Ishikawa (cell line): ENCODE measurements around the gene RPS21.

ENCODE experiments used
- CEBPB ChIP-seq: IDR thresholded peaks from 2 replicates; pipeline ENCODE4 v1.6.1; 2012
- CREB1 ChIP-seq: IDR thresholded peaks from 2 replicates; pipeline ENCODE4 v1.6.1; 2012; ENCODE audit warnings: low read depth
- EGR1 ChIP-seq: IDR thresholded peaks from 2 replicates; pipeline ENCODE4 v1.6.1; 2012
- EP300 ChIP-seq: IDR thresholded peaks from 2 replicates; pipeline ENCODE4 v1.6.1; 2012; ENCODE audit warnings: borderline replicate concordance
- FOXM1 ChIP-seq: IDR thresholded peaks from 2 replicates; pipeline ENCODE4 v1.6.1; 2012; ENCODE audit warnings: low read depth, borderline replicate concordance
- NFIC ChIP-seq: IDR thresholded peaks from 2 replicates; pipeline ENCODE4 v1.6.1; 2012
- RAD21 ChIP-seq: IDR thresholded peaks from 2 replicates; pipeline ENCODE4 v1.6.1; 2012; ENCODE audit warnings: low read depth
- TAF1 ChIP-seq: IDR thresholded peaks from 2 replicates; pipeline ENCODE4 v1.6.1; 2012; ENCODE audit warnings: low read depth, mild to moderate bottlenecking
- TCF12 ChIP-seq: IDR thresholded peaks from 2 replicates; pipeline ENCODE4 v1.6.1; 2012; ENCODE audit warnings: low read depth
- TEAD4 ChIP-seq: IDR thresholded peaks from 2 replicates; pipeline ENCODE4 v1.6.1; 2012
- YY1 ChIP-seq: IDR thresholded peaks from 2 replicates; pipeline ENCODE4 v1.6.1; 2012; ENCODE audit warnings: low read depth
- ZBTB7A ChIP-seq: IDR thresholded peaks from 2 replicates; pipeline ENCODE4 v1.6.1; 2012; ENCODE audit warnings: low read depth
- TF ChIP-seq, protein P1 (sequence below): IDR thresholded peaks from 2 replicates; pipeline ENCODE4 v1.6.1; 2012
- TF ChIP-seq, protein P2 (sequence below): IDR thresholded peaks from 2 replicates; pipeline ENCODE4 v1.6.1; 2012; ENCODE audit warnings: low read depth, mild to moderate bottlenecking
- TF ChIP-seq, protein P3 (sequence below): IDR thresholded peaks from 2 replicates; pipeline ENCODE4 v1.6.1; 2012

RPS21 gene

DNA sequence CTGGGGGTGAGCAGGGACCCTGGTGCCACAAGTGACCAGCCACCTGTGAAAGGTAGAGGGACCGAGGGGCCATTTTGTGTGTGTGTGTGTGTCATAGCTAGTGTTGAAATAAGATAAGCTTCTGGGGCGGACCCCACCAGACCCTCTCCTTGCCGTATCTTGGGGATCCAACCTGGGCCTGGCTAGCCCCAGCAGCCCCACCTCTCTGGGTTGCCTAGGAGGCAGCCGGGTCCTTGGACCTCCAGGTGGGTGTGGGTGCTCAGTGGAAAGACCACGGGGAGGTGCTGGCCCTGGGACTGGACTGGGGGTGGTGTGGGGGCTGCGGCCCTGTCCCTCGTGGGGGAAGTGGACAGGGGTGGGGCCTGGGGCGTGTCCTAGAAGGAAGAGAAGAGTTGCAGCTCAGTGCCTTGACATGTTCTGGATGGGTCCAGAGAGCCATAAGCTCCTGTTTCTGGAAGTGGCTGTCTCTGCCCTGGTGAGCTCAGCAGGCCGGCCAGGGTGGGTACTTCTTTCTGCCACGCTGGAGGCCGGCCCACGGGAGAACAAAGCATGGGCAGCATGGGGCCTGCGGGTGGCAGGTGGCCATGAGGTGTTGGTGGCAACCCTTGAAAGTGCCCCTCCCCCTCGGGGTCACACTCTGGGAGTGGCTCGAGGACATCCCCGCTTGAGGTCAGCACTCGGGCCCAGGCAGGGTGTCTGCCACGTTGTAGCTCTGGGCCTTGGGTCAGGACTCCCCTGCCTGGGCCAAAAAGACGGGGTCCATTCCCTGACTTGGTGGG is 32.0 kb downstream of the RPS21 start:
- TF ChIP-seq CEBPB (no peak), ZBTB7A (no peak; the same call in 1 of the 2 replicates), TAF1 (no peak), TCF12 (no peak), EGR1 (no peak), RAD21 (no peak), NFIC (no peak), YY1 (no peak), TEAD4 (no peak)
- TF ChIP-seq, protein P1, sequence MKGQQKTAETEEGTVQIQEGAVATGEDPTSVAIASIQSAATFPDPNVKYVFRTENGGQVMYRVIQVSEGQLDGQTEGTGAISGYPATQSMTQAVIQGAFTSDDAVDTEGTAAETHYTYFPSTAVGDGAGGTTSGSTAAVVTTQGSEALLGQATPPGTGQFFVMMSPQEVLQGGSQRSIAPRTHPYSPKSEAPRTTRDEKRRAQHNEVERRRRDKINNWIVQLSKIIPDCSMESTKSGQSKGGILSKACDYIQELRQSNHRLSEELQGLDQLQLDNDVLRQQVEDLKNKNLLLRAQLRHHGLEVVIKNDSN: no peak
- TF ChIP-seq, protein P2, sequence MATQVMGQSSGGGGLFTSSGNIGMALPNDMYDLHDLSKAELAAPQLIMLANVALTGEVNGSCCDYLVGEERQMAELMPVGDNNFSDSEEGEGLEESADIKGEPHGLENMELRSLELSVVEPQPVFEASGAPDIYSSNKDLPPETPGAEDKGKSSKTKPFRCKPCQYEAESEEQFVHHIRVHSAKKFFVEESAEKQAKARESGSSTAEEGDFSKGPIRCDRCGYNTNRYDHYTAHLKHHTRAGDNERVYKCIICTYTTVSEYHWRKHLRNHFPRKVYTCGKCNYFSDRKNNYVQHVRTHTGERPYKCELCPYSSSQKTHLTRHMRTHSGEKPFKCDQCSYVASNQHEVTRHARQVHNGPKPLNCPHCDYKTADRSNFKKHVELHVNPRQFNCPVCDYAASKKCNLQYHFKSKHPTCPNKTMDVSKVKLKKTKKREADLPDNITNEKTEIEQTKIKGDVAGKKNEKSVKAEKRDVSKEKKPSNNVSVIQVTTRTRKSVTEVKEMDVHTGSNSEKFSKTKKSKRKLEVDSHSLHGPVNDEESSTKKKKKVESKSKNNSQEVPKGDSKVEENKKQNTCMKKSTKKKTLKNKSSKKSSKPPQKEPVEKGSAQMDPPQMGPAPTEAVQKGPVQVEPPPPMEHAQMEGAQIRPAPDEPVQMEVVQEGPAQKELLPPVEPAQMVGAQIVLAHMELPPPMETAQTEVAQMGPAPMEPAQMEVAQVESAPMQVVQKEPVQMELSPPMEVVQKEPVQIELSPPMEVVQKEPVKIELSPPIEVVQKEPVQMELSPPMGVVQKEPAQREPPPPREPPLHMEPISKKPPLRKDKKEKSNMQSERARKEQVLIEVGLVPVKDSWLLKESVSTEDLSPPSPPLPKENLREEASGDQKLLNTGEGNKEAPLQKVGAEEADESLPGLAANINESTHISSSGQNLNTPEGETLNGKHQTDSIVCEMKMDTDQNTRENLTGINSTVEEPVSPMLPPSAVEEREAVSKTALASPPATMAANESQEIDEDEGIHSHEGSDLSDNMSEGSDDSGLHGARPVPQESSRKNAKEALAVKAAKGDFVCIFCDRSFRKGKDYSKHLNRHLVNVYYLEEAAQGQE: no peak

DNA sequence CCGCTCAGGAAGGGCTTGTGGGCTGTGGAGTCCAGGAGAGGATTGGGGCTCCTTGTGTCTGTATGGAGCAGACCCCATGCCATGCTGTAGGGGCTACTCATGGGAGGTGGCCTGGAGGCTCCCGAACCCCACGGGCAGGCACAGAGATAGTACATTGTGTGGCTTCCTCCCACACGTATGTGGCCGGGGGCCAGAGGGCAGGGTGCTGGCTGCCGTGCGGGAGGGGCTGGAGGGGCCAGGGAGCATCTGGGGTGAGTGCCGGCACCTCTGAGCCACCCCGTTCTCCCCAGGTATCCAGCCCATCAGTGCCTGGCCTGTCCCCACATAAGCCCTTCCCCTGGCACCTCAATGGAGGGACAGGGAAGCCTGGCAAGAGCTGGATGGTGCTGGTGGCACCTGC is 32.9 kb downstream of the RPS21 start:
- TF ChIP-seq TCF12: no peak
- TF ChIP-seq CEBPB: no peak
- no peak for TF ChIP-seq EGR1
- TF ChIP-seq, protein P1: no peak
- no peak for TF ChIP-seq TAF1
- TF ChIP-seq NFIC: no peak
- no peak for TF ChIP-seq EP300
- no peak for TF ChIP-seq FOXM1
- TF ChIP-seq, protein P3, sequence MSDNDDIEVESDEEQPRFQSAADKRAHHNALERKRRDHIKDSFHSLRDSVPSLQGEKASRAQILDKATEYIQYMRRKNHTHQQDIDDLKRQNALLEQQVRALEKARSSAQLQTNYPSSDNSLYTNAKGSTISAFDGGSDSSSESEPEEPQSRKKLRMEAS: no peak
- TF ChIP-seq TEAD4: no peak

DNA sequence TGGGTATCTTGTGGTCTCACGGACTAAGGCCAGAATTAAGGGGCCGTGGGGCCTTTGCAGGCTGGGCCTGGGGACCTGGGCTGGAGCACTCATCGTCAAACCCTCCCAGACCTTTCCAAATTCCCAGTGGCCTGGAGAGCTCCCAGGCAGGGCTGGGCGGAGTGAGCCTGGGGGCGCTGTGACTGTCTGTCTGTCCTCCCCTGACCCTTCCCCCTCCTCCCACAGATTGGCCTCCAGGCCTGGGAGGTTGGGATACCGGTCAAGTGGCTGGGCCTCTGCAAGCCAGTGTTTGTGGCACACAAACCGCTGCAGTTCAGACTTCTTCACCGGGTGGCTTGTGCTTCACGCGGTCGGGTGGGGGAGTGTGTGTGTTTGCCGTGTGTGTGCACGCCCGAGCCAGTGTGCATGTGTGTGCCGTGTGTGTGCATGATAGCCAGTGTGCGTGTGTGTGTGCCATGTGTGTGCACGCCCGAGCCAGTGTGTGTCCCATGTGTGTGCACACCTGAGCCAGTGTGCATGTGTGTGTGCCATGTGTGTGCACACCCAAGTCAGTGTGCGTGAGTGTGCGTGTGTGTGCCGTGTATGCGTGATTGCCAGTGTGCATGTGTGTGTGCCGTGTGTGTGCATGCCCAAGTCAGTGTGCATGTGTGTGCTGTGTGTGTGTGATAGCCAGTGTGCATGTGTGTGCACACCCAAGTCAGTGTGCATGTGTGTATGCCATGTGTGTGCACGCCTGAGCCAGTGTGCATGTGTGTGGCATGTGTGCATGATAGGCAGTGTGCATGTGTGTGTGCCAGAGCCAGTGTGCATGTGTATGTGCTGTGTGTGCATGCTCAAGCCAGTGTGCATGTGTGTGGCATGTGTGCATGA is 34.2 kb downstream of the RPS21 start:
- no peak for TF ChIP-seq FOXM1
- TF ChIP-seq, protein P1: no peak
- TF ChIP-seq NFIC: no peak
- TF ChIP-seq YY1: no peak
- TF ChIP-seq, protein P3: no peak
- no peak for TF ChIP-seq EP300
- TF ChIP-seq ZBTB7A: no peak
- TF ChIP-seq, protein P2: no peak
- no peak for TF ChIP-seq RAD21
- no peak for TF ChIP-seq CEBPB
- TF ChIP-seq EGR1: no peak
- no peak for TF ChIP-seq TEAD4
- TF ChIP-seq CREB1: no peak
- TF ChIP-seq TCF12: no peak
- no peak for TF ChIP-seq TAF1

DNA sequence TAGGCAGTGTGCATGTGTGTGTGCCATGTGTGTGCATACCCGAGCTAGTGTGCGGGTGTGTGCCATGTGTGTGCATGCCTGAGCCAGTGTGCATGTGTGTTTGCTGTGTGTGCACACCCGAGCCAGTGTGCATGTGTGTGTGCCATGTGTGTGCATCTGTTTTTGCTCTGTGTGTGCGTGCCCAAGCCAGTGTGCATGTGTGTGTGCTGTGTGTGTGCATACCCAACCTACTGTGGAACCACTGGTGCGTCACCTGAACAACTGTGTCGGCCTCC is 34.8 kb downstream of the RPS21 start:
- TF ChIP-seq RAD21: no peak
- TF ChIP-seq, protein P2: no peak
- TF ChIP-seq YY1: no peak
- no peak for TF ChIP-seq CREB1
- TF ChIP-seq TAF1: no peak
- TF ChIP-seq, protein P1: no peak
- TF ChIP-seq, protein P3: no peak
- TF ChIP-seq EGR1: no peak
- no peak for TF ChIP-seq FOXM1
- no peak for TF ChIP-seq CEBPB
- no peak for TF ChIP-seq NFIC
- no peak for TF ChIP-seq TCF12
- no peak for TF ChIP-seq TEAD4
